Activated CD8-positive, alpha-beta memory T cell treated with anti-CD3 and anti-CD28 coated beads, Interleukin-2, amount 10 ng/mL, durations not matched to agents 7 days and 5 days (primary cell): ENCODE results near the gene TATDN3. TPM values are rescaled to one million over a fixed set of nuclear protein-coding genes. Genes with fewer than 3 reads are reported as not detected.

Source experiments
- ATAC-seq: fragments of 150-1000 bp; cut with Tn5 transposase; one replicate; pipeline ENCODE4 v1.10.0; 2021; ENCODE audit warnings: moderate library complexity
- CTCF ChIA-PET: fragments of 350-600 bp; sonication (Branson Sonifier 250); formaldehyde crosslinking; loops from one replicate; lab custom pipeline; 2021; ENCODE audit warnings: antibody characterized with exemption; lab: Charles Lee
- DNase-seq: peaks from one replicate; pipeline ENCODE4 v3.0.0-alpha.2; 2020
- H3K27ac Mint-ChIP-seq: one replicate; pipeline ENCODE4 v1.8.0; 2021; ENCODE audit warnings: mild to moderate bottlenecking, mixed read lengths
- H3K27me3 Mint-ChIP-seq: one replicate; pipeline ENCODE4 v1.8.0; 2021; ENCODE audit warnings: mixed read lengths
- H3K36me3 Mint-ChIP-seq: one replicate; pipeline ENCODE4 v1.8.0; 2021; ENCODE audit warnings: mild to moderate bottlenecking, mixed read lengths
- H3K4me1 Mint-ChIP-seq: one replicate; pipeline ENCODE4 v1.8.0; 2021; ENCODE audit warnings: mixed read lengths
- H3K4me3 Mint-ChIP-seq: one replicate; pipeline ENCODE4 v1.8.0; 2021; ENCODE audit warnings: mild to moderate bottlenecking, moderate library complexity, mixed read lengths
- H3K9me3 Mint-ChIP-seq: one replicate; pipeline ENCODE4 v1.8.0; 2022; ENCODE audit warnings: low read depth, mixed read lengths
- total RNA-seq, 2 experiments: library from RNA; stranded (reverse); gene quantifications; one replicate each; pipeline ENCODE4 v1.2.3, GENCODE V29; 2021

Gene TATDN3
- total RNA-seq, 2 experiments from 2014 or later: 13.7 to 22.1 TPM

- no peaks in the 10 kb centered on the region for H3K27me3 Mint-ChIP-seq
- ATAC-seq: no peak
- H3K36me3 Mint-ChIP-seq: peaks cover 39% of the 10 kb centered on the region
- H3K27ac Mint-ChIP-seq: no peak overlapping the region
- H3K4me1 Mint-ChIP-seq: peaks cover 36% of the 10 kb centered on the region
- CTCF ChIA-PET: interaction anchor here (1.0 to 3.0 kb wide), 17 partner anchors 10 to 366 kb away, joined by 3 to 42 read pairs (median 10); partner anchors contain the start of genes BATF3, FLVCR1, NSL1 and PACC1
- H3K9me3 Mint-ChIP-seq: no peaks in the 10 kb centered on the region
- no peak overlapping the region for H3K4me3 Mint-ChIP-seq
- no peak for DNase-seq
Measured at GRCh38 chr1:212781225-212781624, 10.5 kb upstream of the TATDN3 start.

- H3K9me3 Mint-ChIP-seq: no peaks in the 10 kb centered on the region
- DNase-seq (no peak), ATAC-seq (peak; percentile 60)
- H3K27me3 Mint-ChIP-seq: no peaks in the 10 kb centered on the region
- H3K27ac Mint-ChIP-seq: no peak overlapping the region
- CTCF ChIA-PET: interaction anchor here (0.6 to 3.0 kb wide), 24 partner anchors 9 to 368 kb away, joined by 3 to 42 read pairs (median 4); partner anchors contain the start of genes BATF3, FLVCR1, NSL1 and PACC1
- H3K36me3 Mint-ChIP-seq: peaks cover 40% of the 10 kb centered on the region
- H3K4me1 Mint-ChIP-seq: peaks cover 36% of the 10 kb centered on the region
- no peak overlapping the region for H3K4me3 Mint-ChIP-seq
Measured at GRCh38 chr1:212782422-212783154, 9.1 kb upstream of the TATDN3 start.

GRCh38 chr1:212783976-212784375, 7.7 kb upstream of the TATDN3 start:
- no peak overlapping the region for H3K4me3 Mint-ChIP-seq
- H3K4me1 Mint-ChIP-seq: peaks cover 40% of the 10 kb centered on the region
- no peaks in the 10 kb centered on the region for H3K9me3 Mint-ChIP-seq
- H3K36me3 Mint-ChIP-seq: peaks cover 36% of the 10 kb centered on the region
- H3K27me3 Mint-ChIP-seq: no peaks in the 10 kb centered on the region
- H3K27ac Mint-ChIP-seq: no peak overlapping the region
- ATAC-seq (no peak), DNase-seq (no peak)
- CTCF ChIA-PET: interaction anchor here (0.7 to 3.5 kb wide), 4 partner anchors 62 to 328 kb away, joined by 3 to 32 read pairs (median 6); no protein-coding TSS in a partner anchor

GRCh38 chr1:212785871-212786270, 5.8 kb upstream of the TATDN3 start:
- Mint-ChIP-seq H3K27ac (no peak overlapping the region), H3K4me3 (no peak overlapping the region), H3K4me1 (peaks cover 49% of the 10 kb centered on the region), H3K36me3 (peaks cover 36% of the 10 kb centered on the region), H3K9me3 (no peaks in the 10 kb centered on the region), H3K27me3 (no peaks in the 10 kb centered on the region)
- ATAC-seq: no peak
- no peak for DNase-seq
- CTCF ChIA-PET: interaction anchor here (1.0 to 3.5 kb wide), 3 partner anchors 85 to 309 kb away, joined by 3 to 32 read pairs (median 6); no protein-coding TSS in a partner anchor

GRCh38 chr1:212791261-212791675, 426 bp upstream of the TATDN3 start:
- Mint-ChIP-seq H3K27me3 (no peaks in the 10 kb centered on the region), H3K27ac (peak overlapping the region; percentile 95), H3K9me3 (no peaks in the 10 kb centered on the region), H3K4me3 (peak overlapping the region; percentile 92), H3K36me3 (peaks cover 20% of the 10 kb centered on the region), H3K4me1 (peaks cover 41% of the 10 kb centered on the region)
- peak; percentile 76 for ATAC-seq
- DNase-seq: no peak
- CTCF ChIA-PET: interaction anchor here (0.6 to 5.2 kb wide), 18 partner anchors 9 to 336 kb away, joined by 3 to 36 read pairs (median 4); no protein-coding TSS in a partner anchor

GRCh38 chr1:212792396-212792908, 758 bp downstream of the TATDN3 start:
- peak overlapping the region; percentile 95 for H3K27ac Mint-ChIP-seq
- CTCF ChIA-PET: interaction anchor here (0.9 to 5.2 kb wide), 7 partner anchors 11 to 337 kb away, joined by 3 to 36 read pairs (median 7); no protein-coding TSS in a partner anchor
- peak overlapping the region; percentile 92 for H3K4me3 Mint-ChIP-seq
- peaks cover 20% of the 10 kb centered on the region for H3K36me3 Mint-ChIP-seq
- H3K9me3 Mint-ChIP-seq: no peaks in the 10 kb centered on the region
- H3K4me1 Mint-ChIP-seq: peaks cover 41% of the 10 kb centered on the region
- H3K27me3 Mint-ChIP-seq: no peaks in the 10 kb centered on the region
- no peak for ATAC-seq
- no peak for DNase-seq

- CTCF ChIA-PET: interaction anchor here (1.1 to 5.2 kb wide), 4 partner anchors 98 to 337 kb away, joined by 3 to 36 read pairs (median 4); no protein-coding TSS in a partner anchor
- peak overlapping the region; percentile 8 for H3K4me3 Mint-ChIP-seq
- peak overlapping the region; percentile 86 for H3K27ac Mint-ChIP-seq
- no peak for ATAC-seq
- H3K36me3 Mint-ChIP-seq: peaks cover 30% of the 10 kb centered on the region
- peaks cover 33% of the 10 kb centered on the region for H3K4me1 Mint-ChIP-seq
- H3K27me3 Mint-ChIP-seq: no peaks in the 10 kb centered on the region
- no peaks in the 10 kb centered on the region for H3K9me3 Mint-ChIP-seq
- DNase-seq: no peak
Measured at GRCh38 chr1:212794561-212795014, 2.9 kb downstream of the TATDN3 start.

GRCh38 chr1:212797681-212798080, 6.0 kb downstream of the TATDN3 start:
- H3K4me1 Mint-ChIP-seq: peaks cover 17% of the 10 kb centered on the region
- DNase-seq (no peak), ATAC-seq (no peak)
- no peaks in the 10 kb centered on the region for H3K9me3 Mint-ChIP-seq
- peaks cover 41% of the 10 kb centered on the region for H3K36me3 Mint-ChIP-seq
- H3K27ac Mint-ChIP-seq: no peak overlapping the region
- H3K27me3 Mint-ChIP-seq: no peaks in the 10 kb centered on the region
- H3K4me3 Mint-ChIP-seq: no peak overlapping the region
- CTCF ChIA-PET: no interaction called here

GRCh38 chr1:212805767-212806166, 14.1 kb downstream of the TATDN3 start:
- no peak for ATAC-seq
- no peaks in the 10 kb centered on the region for H3K9me3 Mint-ChIP-seq

GRCh38 chr1:212814537-212815334, 23.0 kb downstream of the TATDN3 start:
- no peaks in the 10 kb centered on the region for H3K27me3 Mint-ChIP-seq
- no peak for DNase-seq

More at GRCh38 chr1:212805767-212806166, 14.1 kb downstream of the TATDN3 start:
- H3K27me3 Mint-ChIP-seq: no peaks in the 10 kb centered on the region
- H3K27ac Mint-ChIP-seq: no peak overlapping the region
- H3K36me3 Mint-ChIP-seq: peaks cover 19% of the 10 kb centered on the region
- DNase-seq: no peak
- no peaks in the 10 kb centered on the region for H3K4me1 Mint-ChIP-seq
- CTCF ChIA-PET: interaction anchor here (0.7 to 1.0 kb wide), 2 partner anchors 141 to 227 kb away, joined by 3 read pairs; no protein-coding TSS in a partner anchor
- H3K4me3 Mint-ChIP-seq: no peak overlapping the region

GRCh38 chr1:212816567-212817278, 25.0 kb downstream of the TATDN3 start:
- ATAC-seq (no peak), DNase-seq (no peak)
- H3K36me3 Mint-ChIP-seq: peaks cover 1% of the 10 kb centered on the region
- no peaks in the 10 kb centered on the region for H3K9me3 Mint-ChIP-seq
- no peaks in the 10 kb centered on the region for H3K27me3 Mint-ChIP-seq
- H3K4me3 Mint-ChIP-seq: no peak overlapping the region
- peaks cover 4% of the 10 kb centered on the region for H3K4me1 Mint-ChIP-seq
- no peak overlapping the region for H3K27ac Mint-ChIP-seq
- CTCF ChIA-PET: no interaction called here

More at GRCh38 chr1:212814537-212815334, 23.0 kb downstream of the TATDN3 start:
- CTCF ChIA-PET: interaction anchor here (1.0 kb wide), 1 partner anchor 150 kb away, joined by 4 read pairs; no protein-coding TSS in a partner anchor
- H3K4me3 Mint-ChIP-seq: no peak overlapping the region
- H3K9me3 Mint-ChIP-seq: no peaks in the 10 kb centered on the region
- peaks cover 1% of the 10 kb centered on the region for H3K36me3 Mint-ChIP-seq
- no peak overlapping the region for H3K27ac Mint-ChIP-seq
- peaks cover 2% of the 10 kb centered on the region for H3K4me1 Mint-ChIP-seq
- ATAC-seq: no peak

GRCh38 chr1:212819726-212820125, 28.0 kb downstream of the TATDN3 start:
- Mint-ChIP-seq H3K27me3 (no peaks in the 10 kb centered on the region), H3K4me1 (peaks cover 4% of the 10 kb centered on the region), H3K27ac (no peak overlapping the region), H3K36me3 (peaks cover 4% of the 10 kb centered on the region), H3K9me3 (peaks cover 4% of the 10 kb centered on the region), H3K4me3 (no peak overlapping the region)
- no peak for DNase-seq
- CTCF ChIA-PET: no interaction called here
- ATAC-seq: no peak
